Epithelial cell of proximal tubule (primary cell): ENCODE data around the gene MYL4. TPM values are rescaled to one million over a fixed set of nuclear protein-coding genes. Genes with fewer than 3 reads are reported as not detected.
"Not testable (repeated sequence)": the region's sequence is repeated elsewhere in the genome, so short reads cannot be mapped to it uniquely, and the experiment has no call there.

ENCODE experiments used
- DNase-seq: peaks from one replicate; pipeline ENCODE4 v3.0.0-alpha.2; 2011; ENCODE audit warnings: low read depth
- H3K4me3 ChIP-seq: 2 replicates; pipeline ENCODE4 v1.5.1; 2011; ENCODE audit warnings: low read depth, mild to moderate bottlenecking, low read length
- total RNA-seq: library from RNA; depleted of rRNA; stranded (reverse); fragments of >200 nt; gene quantifications from 2 replicates; pipeline ENCODE4 v1.2.3, GENCODE V29; 2015
- TF ChIP-seq, protein P1 (sequence below): conservative IDR thresholded peaks from 2 replicates; pipeline ENCODE4 v1.5.1; 2012; ENCODE audit warnings: low read depth, mild to moderate bottlenecking, low read length

The MYL4 gene
- total RNA-seq, 1 donor from 2014 or later = not detected

DNA sequence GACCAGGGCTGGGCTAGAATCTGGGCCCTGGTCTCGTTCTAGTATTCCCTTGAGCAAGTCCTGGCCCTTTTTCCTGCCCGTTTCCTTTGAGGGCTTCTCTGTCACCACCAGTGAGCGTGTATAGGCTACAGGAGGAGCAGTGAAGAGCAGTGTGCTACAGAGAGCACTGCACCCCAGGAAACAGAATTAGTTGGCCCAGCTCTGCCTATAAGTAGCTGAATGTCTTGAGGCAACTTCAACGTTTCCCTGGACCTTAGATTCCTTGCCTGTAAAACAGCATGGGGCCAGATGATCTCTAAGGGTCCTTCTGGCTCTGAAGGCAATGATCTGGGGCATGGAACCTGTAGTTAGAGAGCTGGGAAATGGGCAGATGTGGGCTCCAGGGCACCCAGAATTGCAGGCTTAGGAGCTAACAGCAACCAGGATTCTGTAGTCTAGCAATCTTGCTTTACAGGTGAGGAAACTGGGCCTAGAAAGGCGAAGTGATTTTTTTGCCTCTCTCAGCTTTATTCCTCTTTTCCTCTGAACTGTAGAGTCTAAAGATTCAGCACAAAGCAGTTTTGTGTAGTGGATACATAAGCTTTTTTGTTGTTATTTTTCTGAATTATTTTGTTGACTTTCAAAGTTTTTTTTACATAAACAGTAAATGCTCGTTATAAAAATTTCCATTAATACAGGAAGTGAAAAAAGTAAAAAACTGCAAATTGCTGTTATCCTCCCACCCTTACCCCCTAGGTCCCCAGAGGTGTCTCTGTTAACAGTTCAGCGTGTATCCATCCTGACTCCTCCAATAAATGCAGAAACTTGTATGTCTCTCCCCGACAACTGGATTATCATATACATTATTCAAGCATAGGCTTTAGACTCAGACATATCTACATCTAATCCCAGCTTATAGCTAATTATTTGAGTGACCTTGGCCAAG lies 1.7 kb upstream of the MYL4 start:
- no peak overlapping the region for H3K4me3 ChIP-seq
- no peak for DNase-seq
- TF ChIP-seq, protein P1, sequence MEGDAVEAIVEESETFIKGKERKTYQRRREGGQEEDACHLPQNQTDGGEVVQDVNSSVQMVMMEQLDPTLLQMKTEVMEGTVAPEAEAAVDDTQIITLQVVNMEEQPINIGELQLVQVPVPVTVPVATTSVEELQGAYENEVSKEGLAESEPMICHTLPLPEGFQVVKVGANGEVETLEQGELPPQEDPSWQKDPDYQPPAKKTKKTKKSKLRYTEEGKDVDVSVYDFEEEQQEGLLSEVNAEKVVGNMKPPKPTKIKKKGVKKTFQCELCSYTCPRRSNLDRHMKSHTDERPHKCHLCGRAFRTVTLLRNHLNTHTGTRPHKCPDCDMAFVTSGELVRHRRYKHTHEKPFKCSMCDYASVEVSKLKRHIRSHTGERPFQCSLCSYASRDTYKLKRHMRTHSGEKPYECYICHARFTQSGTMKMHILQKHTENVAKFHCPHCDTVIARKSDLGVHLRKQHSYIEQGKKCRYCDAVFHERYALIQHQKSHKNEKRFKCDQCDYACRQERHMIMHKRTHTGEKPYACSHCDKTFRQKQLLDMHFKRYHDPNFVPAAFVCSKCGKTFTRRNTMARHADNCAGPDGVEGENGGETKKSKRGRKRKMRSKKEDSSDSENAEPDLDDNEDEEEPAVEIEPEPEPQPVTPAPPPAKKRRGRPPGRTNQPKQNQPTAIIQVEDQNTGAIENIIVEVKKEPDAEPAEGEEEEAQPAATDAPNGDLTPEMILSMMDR = no peak

GRCh38 chr17:47209499-47209898 lies 351 bp downstream of the MYL4 start:
- DNase-seq = no peak
- TF ChIP-seq, protein P1 = no peak
- no peak overlapping the region for H3K4me3 ChIP-seq

- TF ChIP-seq, protein P1 = no peak
- H3K4me3 ChIP-seq = no peak overlapping the region
- DNase-seq = no peak
Measured at GRCh38 chr17:47210105-47210504, 957 bp downstream of the MYL4 start.

- TF ChIP-seq, protein P1 = no peak
- no peak overlapping the region for H3K4me3 ChIP-seq
- DNase-seq = no peak
Measured at GRCh38 chr17:47210779-47211178, 1.6 kb downstream of the MYL4 start.

DNA sequence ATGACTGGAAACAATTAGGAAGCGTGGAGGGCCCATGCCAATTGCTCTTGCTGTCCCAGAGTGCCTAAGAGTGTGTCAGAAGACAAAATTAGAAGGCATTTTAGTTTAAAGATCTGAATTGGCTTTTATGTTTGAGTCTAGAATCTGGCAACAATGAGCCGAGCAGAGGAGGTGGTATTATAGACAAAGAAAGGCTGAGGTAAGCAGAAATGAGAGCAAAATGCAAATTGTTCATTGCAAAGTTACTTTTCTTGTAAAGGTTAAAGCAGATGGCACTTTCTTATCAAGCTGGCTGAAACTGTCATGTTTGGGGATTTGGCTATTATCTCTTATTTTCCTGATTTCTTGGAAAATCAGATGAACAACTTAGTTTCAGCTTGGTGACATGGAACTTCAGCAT lies 3.3 kb downstream of the MYL4 start:
- TF ChIP-seq, protein P1 = no peak
- DNase-seq = no peak
- no peak overlapping the region for H3K4me3 ChIP-seq

DNA sequence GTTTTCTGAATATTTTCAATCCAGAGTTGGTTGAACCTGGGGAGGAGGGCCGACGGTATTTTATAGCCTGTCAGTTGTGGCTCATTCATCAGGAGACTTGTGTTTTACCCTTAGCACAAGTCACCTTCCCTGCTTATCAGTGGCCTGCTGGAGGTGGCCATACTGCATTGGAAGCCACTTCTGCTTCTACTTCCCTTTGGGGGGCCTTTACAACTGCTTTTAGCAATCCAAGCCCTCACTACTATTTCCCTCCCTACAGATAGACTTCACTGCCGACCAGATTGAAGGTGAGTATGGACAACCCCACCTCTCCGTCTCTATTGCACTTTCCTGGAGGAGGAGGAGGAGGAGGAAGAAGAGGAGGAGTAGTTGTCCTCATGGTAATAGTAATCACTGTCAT lies 4.4 kb downstream of the MYL4 start:
- no peak overlapping the region for H3K4me3 ChIP-seq
- no peak for DNase-seq
- TF ChIP-seq, protein P1 = no peak

- TF ChIP-seq, protein P1 = no peak
- no peak for DNase-seq
- no peak overlapping the region for H3K4me3 ChIP-seq
Measured at GRCh38 chr17:47214931-47215330, 5.8 kb downstream of the MYL4 start.

DNA sequence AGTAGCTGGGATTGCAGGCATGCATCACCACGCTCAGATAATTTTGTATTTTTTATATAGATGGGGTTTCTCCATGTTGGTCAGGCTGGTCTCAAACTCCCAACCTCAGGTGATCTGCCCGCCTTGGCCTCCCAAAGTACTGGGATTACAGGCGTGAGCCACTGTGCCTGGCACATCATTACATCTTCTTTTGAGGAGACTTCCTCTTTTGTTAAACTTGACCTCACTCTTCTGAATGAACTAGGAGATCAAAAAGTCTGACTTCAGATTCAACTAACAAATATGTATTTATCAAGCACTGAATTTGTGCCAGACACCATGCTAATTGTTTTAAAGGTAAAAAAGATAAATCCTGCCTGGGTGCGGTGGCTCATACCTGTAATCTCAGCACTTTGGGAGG lies 7.7 kb downstream of the MYL4 start:
- not testable (repeated sequence) for H3K4me3 ChIP-seq, DNase-seq

DNA sequence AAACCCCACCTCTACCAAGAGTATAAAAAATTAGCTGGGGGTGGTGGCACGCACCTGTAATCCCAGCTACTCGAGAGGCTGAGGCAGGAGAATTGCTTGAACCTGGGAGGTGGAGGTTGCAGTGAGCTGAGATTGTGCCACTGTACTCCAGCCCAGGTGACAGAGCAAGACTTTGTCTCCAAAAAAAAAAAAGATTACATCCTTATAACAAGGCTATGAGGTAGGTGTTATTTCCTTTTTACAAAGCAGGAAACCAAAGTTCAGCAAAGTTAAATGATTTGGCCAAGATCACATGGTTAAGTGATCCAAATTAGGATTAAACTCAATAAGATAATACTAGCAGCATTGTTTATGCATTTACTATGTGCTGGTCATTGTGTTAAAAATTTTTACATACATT lies 8.1 kb downstream of the MYL4 start:
- not testable (repeated sequence) for DNase-seq, H3K4me3 ChIP-seq
